MM.1S (cell line): ENCODE measurements around the gene DLL4.

ENCODE experiments used
- DNase-seq: peaks from one replicate; pipeline ENCODE4 v3.0.0-alpha.2; 2015
- H2AFZ ChIP-seq: fragments of 300-600 bp; sonication (generic); 2 replicates; pipeline ENCODE4 v1.6.0; 2016; ENCODE audit warnings: antibody characterized with exemption, low read length
- H3F3A ChIP-seq: fragments of 300-600 bp; sonication (generic); 2 replicates; pipeline ENCODE4 v1.6.1; 2016; ENCODE audit warnings: mild to moderate bottlenecking, antibody characterized with exemption, low read length, moderate library complexity, mixed read lengths; ENCODE audit not compliant: insufficient read depth
- H3K27ac ChIP-seq: fragments of 300-600 bp; sonication (generic); 2 replicates; pipeline ENCODE4 v1.5.1; 2016; ENCODE audit warnings: mild to moderate bottlenecking, low read length
- H3K27me3 ChIP-seq: fragments of 300-600 bp; sonication (generic); replicated peaks from 2 replicates; pipeline ENCODE4 v1.6.0; 2016; ENCODE audit warnings: low read length; ENCODE audit not compliant: insufficient read depth
- H3K36me3 ChIP-seq: fragments of 300-600 bp; sonication (generic); replicated peaks from 2 replicates; pipeline ENCODE4 v1.6.1; 2016; ENCODE audit warnings: mild to moderate bottlenecking, low read length, mixed read lengths; ENCODE audit not compliant: insufficient read depth
- H3K4me1 ChIP-seq: fragments of 300-600 bp; sonication (generic); 2 replicates; pipeline ENCODE4 v1.6.1; 2016; ENCODE audit warnings: low read length, mixed read lengths
- H3K4me2 ChIP-seq: fragments of 300-600 bp; sonication (generic); 2 replicates; pipeline ENCODE4 v1.6.0; 2016; ENCODE audit warnings: low read depth, low read length
- H3K4me3 ChIP-seq: fragments of 300-600 bp; sonication (generic); 2 replicates; pipeline ENCODE4 v1.5.1; 2016; ENCODE audit warnings: low read length, mixed read lengths
- H3K79me2 ChIP-seq: fragments of 300-600 bp; sonication (generic); 2 replicates; pipeline ENCODE4 v1.6.1; 2016; ENCODE audit warnings: mixed run types, low read length, mixed read lengths
- H3K9ac ChIP-seq: fragments of 300-600 bp; sonication (generic); 2 replicates; pipeline ENCODE4 v1.6.1; 2016; ENCODE audit warnings: low read length, mixed read lengths
- H3K9me2 ChIP-seq: fragments of 300-600 bp; sonication (generic); replicated peaks from 2 replicates; pipeline ENCODE4 v1.6.1; 2016; ENCODE audit warnings: mild to moderate bottlenecking, low read length, mixed read lengths; ENCODE audit not compliant: insufficient read depth
- H3K9me3 ChIP-seq: fragments of 300-600 bp; sonication (generic); replicated peaks from 2 replicates; pipeline ENCODE4 v1.6.1; 2016; ENCODE audit warnings: mild to moderate bottlenecking, low read length, mixed read lengths; ENCODE audit not compliant: insufficient read depth
- H4K20me1 ChIP-seq: fragments of 300-600 bp; sonication (generic); 2 replicates; pipeline ENCODE4 v1.6.1; 2016; ENCODE audit warnings: mild to moderate bottlenecking, low read length, moderate library complexity, mixed read lengths; ENCODE audit not compliant: insufficient read depth
- EZH2 ChIP-seq: fragments of 300-600 bp; sonication (generic); optimal IDR thresholded peaks from 2 replicates; pipeline ENCODE3; 2017; ENCODE audit warnings: low read depth, mild to moderate bottlenecking, antibody characterized with exemption, low read length, mixed read lengths
- EZH2phosphoT487 ChIP-seq: fragments of 300-600 bp; sonication (generic); IDR thresholded peaks from 2 replicates; pipeline ENCODE4 v1.6.1; 2018; ENCODE audit warnings: antibody characterized with exemption, low read length
- TF ChIP-seq, protein P1 (sequence below): fragments of 300-600 bp; sonication (generic); IDR thresholded peaks from 2 replicates; pipeline ENCODE4 v1.5.1; 2016; ENCODE audit warnings: antibody characterized with exemption, low read length, mixed read lengths

DLL4 gene

GRCh38 chr15:40948706-40949473 lies 19.8 kb downstream of the DLL4 start:
- Histone ChIP-seq H4K20me1 (no peaks in the 10 kb centered on the region), H3K4me3 (no peak overlapping the region), H2AFZ (no peak overlapping the region), H3K9ac (no peak overlapping the region), H3K36me3 (no peaks in the 10 kb centered on the region), H3K4me1 (peaks cover 7% of the 10 kb centered on the region), H3F3A (peaks cover 3% of the 10 kb centered on the region; the same call in 1 of the 2 replicates), H3K79me2 (peaks cover 6% of the 10 kb centered on the region; the same call in 1 of the 2 replicates), H3K27me3 (no peaks in the 10 kb centered on the region), H3K4me2 (no peak overlapping the region), H3K9me3 (no peaks in the 10 kb centered on the region), H3K9me2 (no peaks in the 10 kb centered on the region), H3K27ac (no peak overlapping the region)
- DNase-seq, result no peak
- no peak for TF ChIP-seq EZH2phosphoT487
- TF ChIP-seq EZH2, result no peak
- TF ChIP-seq, protein P1, sequence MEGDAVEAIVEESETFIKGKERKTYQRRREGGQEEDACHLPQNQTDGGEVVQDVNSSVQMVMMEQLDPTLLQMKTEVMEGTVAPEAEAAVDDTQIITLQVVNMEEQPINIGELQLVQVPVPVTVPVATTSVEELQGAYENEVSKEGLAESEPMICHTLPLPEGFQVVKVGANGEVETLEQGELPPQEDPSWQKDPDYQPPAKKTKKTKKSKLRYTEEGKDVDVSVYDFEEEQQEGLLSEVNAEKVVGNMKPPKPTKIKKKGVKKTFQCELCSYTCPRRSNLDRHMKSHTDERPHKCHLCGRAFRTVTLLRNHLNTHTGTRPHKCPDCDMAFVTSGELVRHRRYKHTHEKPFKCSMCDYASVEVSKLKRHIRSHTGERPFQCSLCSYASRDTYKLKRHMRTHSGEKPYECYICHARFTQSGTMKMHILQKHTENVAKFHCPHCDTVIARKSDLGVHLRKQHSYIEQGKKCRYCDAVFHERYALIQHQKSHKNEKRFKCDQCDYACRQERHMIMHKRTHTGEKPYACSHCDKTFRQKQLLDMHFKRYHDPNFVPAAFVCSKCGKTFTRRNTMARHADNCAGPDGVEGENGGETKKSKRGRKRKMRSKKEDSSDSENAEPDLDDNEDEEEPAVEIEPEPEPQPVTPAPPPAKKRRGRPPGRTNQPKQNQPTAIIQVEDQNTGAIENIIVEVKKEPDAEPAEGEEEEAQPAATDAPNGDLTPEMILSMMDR, result no peak

- peaks cover 12% of the 10 kb centered on the region for H3K4me1 ChIP-seq
- H3K4me3 ChIP-seq, result no peak overlapping the region
- peaks cover 3% of the 10 kb centered on the region; the same call in 1 of the 2 replicates for H3F3A ChIP-seq
- H3K9me2 ChIP-seq, result no peaks in the 10 kb centered on the region
- no peak overlapping the region for H3K9ac ChIP-seq
- H3K4me2 ChIP-seq, result no peak overlapping the region
- no peaks in the 10 kb centered on the region for H3K36me3 ChIP-seq
- no peak for DNase-seq
- TF ChIP-seq, protein P1, result no peak
- TF ChIP-seq EZH2phosphoT487 (no peak), EZH2 (no peak)
- no peaks in the 10 kb centered on the region for H3K9me3 ChIP-seq
- H3K27ac ChIP-seq, result no peak overlapping the region
- no peaks in the 10 kb centered on the region for H3K27me3 ChIP-seq
- no peak overlapping the region for H2AFZ ChIP-seq
- peaks cover 11% of the 10 kb centered on the region; the same call in 1 of the 2 replicates for H3K79me2 ChIP-seq
- no peaks in the 10 kb centered on the region for H4K20me1 ChIP-seq
These were observed 20.6 kb downstream of the DLL4 start for GRCh38 chr15:40949756-40950207.

- Histone ChIP-seq H3K27me3 (no peaks in the 10 kb centered on the region), H3K9me3 (no peaks in the 10 kb centered on the region), H4K20me1 (no peaks in the 10 kb centered on the region), H3K4me3 (no peak overlapping the region), H3K79me2 (peaks cover 11% of the 10 kb centered on the region; the same call in 1 of the 2 replicates), H3K27ac (no peak overlapping the region), H3K9ac (no peak overlapping the region), H3K4me1 (peaks cover 7% of the 10 kb centered on the region; the same call in 1 of the 2 replicates), H2AFZ (no peak overlapping the region), H3K4me2 (no peak overlapping the region), H3K9me2 (no peaks in the 10 kb centered on the region), H3K36me3 (no peaks in the 10 kb centered on the region), H3F3A (no peaks in the 10 kb centered on the region)
- TF ChIP-seq EZH2phosphoT487 (no peak), EZH2 (no peak)
- TF ChIP-seq, protein P1, result no peak
- no peak for DNase-seq
These were observed 22.6 kb downstream of the DLL4 start for GRCh38 chr15:40951764-40952163.
